SH-SY5Y (cell line): ENCODE results near the gene STAC3.

ENCODE experiments used
- GATA2 ChIP-seq: IDR thresholded peaks from 2 replicates; pipeline ENCODE4 v1.6.1; 2011; ENCODE audit warnings: mild to moderate bottlenecking, low read depth, low read length
- GATA3 ChIP-seq: IDR thresholded peaks from 2 replicates; pipeline ENCODE4 v1.6.1; 2011; ENCODE audit warnings: low read depth, mild to moderate bottlenecking, low read length, moderate library complexity

DNA sequence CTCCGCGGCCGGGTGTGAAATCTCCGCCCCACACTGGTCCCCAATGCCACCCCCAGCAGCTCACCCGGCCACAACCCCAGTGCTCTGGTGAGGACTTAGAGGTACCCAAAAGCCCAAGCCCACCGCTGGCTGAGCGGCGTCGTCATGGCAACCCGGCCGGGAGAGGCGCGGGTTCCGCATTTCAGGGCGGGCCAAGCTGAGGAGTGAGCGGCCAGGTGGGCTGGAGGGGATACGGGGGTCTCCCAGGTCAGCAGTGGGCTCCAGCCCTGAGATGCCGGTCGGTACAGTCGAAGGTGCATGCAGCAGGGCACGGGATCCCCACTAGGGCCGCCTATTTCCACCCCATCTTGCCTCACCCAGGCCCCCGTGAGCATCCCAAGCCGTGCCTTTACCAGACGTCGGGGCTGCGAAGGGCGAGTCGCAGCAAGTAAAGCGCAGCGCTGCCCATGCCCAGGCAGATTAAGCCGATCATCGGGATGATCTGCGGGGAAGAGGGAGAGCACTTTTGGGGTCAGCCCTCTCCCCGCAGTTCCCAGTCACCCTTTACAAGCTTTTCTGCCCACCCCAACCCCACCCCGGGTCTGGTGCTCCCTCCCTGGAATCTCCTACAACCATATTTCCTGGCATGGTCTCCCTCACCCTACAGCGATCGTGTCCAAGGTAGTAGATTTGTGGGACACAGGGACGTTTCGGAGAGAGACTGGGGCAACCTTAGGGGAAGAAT, 14.6 kb downstream of the STAC3 start:
- TF ChIP-seq GATA2 (no peak), GATA3 (no peak)
